A549 (cell line): ENCODE measurements around the gene SLC9A2. TPM values are rescaled to one million over a fixed set of nuclear protein-coding genes. Genes with fewer than 3 reads are reported as not detected.

Experiments
- ATAC-seq, 2 experiments: fragments of 200-7000 bp in 1 of 2; fragments of >200 bp in 1 of 2; cut with Nextera tagmentation in 1 of 2; cut with Tn5 transposase in 1 of 2; 3 replicates each; pipeline versions ENCODE4 v1.8.0 to v1.9.1; 2018 to 2020; ENCODE audit warnings: mild to moderate bottlenecking in 1 of 2, moderate library complexity in 1 of 2
- CTCF ChIA-PET: fragments of 300-600 bp; sonication (Branson Sonifier 250); formaldehyde crosslinking; extraction: SDS; loops from one replicate; lab custom pipeline; 2021; ENCODE audit warnings: antibody characterized with exemption, inconsistent platforms; lab: Yijun Ruan, JAX
- POLR2A ChIA-PET: fragments of 350-600 bp; formaldehyde crosslinking; extraction: SDS; loops from one replicate; lab custom pipeline; 2021; ENCODE audit warnings: antibody characterized with exemption, inconsistent platforms; lab: Yijun Ruan, JAX
- DNase-seq, 2 experiments: peaks; one replicate each; pipeline versions ENCODE4 v3.0.0 to v3.0.0-alpha.2; 2011 to 2016; ENCODE audit warnings: low read depth in 1 of 2, low spot score in 1 of 2
- FAIRE-seq: peaks from 2 replicates; lab custom pipeline; 2011; peaks lifted over from hg19 to GRCh38; lab: Jason Lieb, UNC
- H3K27ac ChIP-seq, 2 experiments: fragments of >200 bp; sonication (Bioruptor Twin); formaldehyde crosslinking; 3 replicates each; pipeline ENCODE4 v1.5.1; 2016 to 2017
- H3K4me1 ChIP-seq: fragments of >200 bp; sonication (Bioruptor Twin); formaldehyde crosslinking; 3 replicates; pipeline ENCODE4 v1.6.1; 2016
- H3K4me2 ChIP-seq: fragments of >200 bp; sonication (Bioruptor Twin); formaldehyde crosslinking; 3 replicates; pipeline ENCODE4 v1.6.1; 2016
- H3K4me3 ChIP-seq: fragments of >200 bp; sonication (Bioruptor Twin); formaldehyde crosslinking; 3 replicates; pipeline ENCODE4 v1.5.1; 2016
- H3K9me3 ChIP-seq: fragments of >200 bp; sonication (Bioruptor Twin); formaldehyde crosslinking; 3 replicates; pipeline ENCODE4 v1.6.1; 2016
- CBX8 ChIP-seq: fragments of 200-600 bp; sonication (generic); IDR thresholded peaks from 2 replicates; pipeline ENCODE4 v1.6.1; 2016
- CHD4 ChIP-seq: fragments of 200-600 bp; sonication (generic); IDR thresholded peaks from 2 replicates; pipeline ENCODE4 v1.6.1; 2016; ENCODE audit warnings: antibody characterized with exemption, mild to moderate bottlenecking, borderline replicate concordance
- EHMT2 ChIP-seq: fragments of 200-600 bp; sonication (generic); IDR thresholded peaks from 2 replicates; pipeline ENCODE4 v1.6.1; 2016; ENCODE audit warnings: antibody characterized with exemption, low read depth, mild to moderate bottlenecking, moderate library complexity
- ESRRA ChIP-seq: fragments of 150-350 bp; IDR thresholded peaks from 2 replicates; pipeline ENCODE4 v1.6.1; 2014; ENCODE audit warnings: mild to moderate bottlenecking, low read length, borderline replicate concordance
- FOSL2 ChIP-seq, 2 experiments: fragments of 450-650 bp in 1 of 2; fragments of >200 bp in 1 of 2; sonication (Bioruptor Twin) in 1 of 2; formaldehyde crosslinking; IDR thresholded peaks; 2 replicates each; pipeline versions ENCODE4 v1.5.0 to v1.6.1; 2016 to 2020; ENCODE audit warnings: mild to moderate bottlenecking in 1 of 2, moderate library complexity in 1 of 2
- GATA3 ChIP-seq: IDR thresholded peaks from 2 replicates; pipeline ENCODE4 v1.6.1; 2012; ENCODE audit warnings: borderline replicate concordance
- JUNB ChIP-seq: fragments of >200 bp; sonication (Bioruptor Twin); formaldehyde crosslinking; IDR thresholded peaks from 2 replicates; pipeline ENCODE4 v1.6.1; 2016
- KDM1A ChIP-seq: fragments of 200-600 bp; sonication (generic); IDR thresholded peaks from 2 replicates; pipeline ENCODE4 v1.6.1; 2016; ENCODE audit warnings: low read depth, mild to moderate bottlenecking
- MAFK ChIP-seq: fragments of 450-650 bp; IDR thresholded peaks from 2 replicates; pipeline ENCODE4 v1.6.1; 2014; ENCODE audit not compliant: partially characterized antibody
- MYC ChIP-seq: IDR thresholded peaks from 2 replicates; pipeline ENCODE4 v1.6.1; 2012; ENCODE audit warnings: mild to moderate bottlenecking, inconsistent platforms, low read length, improper control_type of control experiment, borderline replicate concordance
- NFE2L2 ChIP-seq: fragments of 150-350 bp; conservative IDR thresholded peaks from 2 replicates; pipeline ENCODE4 v1.6.1; 2014; ENCODE audit warnings: low read length
- PHF8 ChIP-seq: fragments of 200-600 bp; sonication (generic); IDR thresholded peaks from 2 replicates; pipeline ENCODE4 v1.6.1; 2016; ENCODE audit warnings: low read depth, mild to moderate bottlenecking, antibody characterized with exemption, moderate library complexity, borderline replicate concordance
- RFX5 ChIP-seq: fragments of 450-650 bp; IDR thresholded peaks from 2 replicates; pipeline ENCODE4 v1.7.1; 2014; ENCODE audit warnings: antibody characterized with exemption, mild to moderate bottlenecking, moderate library complexity
- SMC3 ChIP-seq: fragments of >200 bp; sonication (Bioruptor Twin); formaldehyde crosslinking; IDR thresholded peaks from 3 replicates; pipeline ENCODE4 v1.6.1; 2018; ENCODE audit warnings: inconsistent platforms
- USF2 ChIP-seq: fragments of 450-650 bp; IDR thresholded peaks from 2 replicates; pipeline ENCODE4 v1.6.1; 2014; ENCODE audit warnings: antibody characterized with exemption
- ZFP36 ChIP-seq: fragments of 450-650 bp; IDR thresholded peaks from 2 replicates; pipeline ENCODE4 v1.6.1; 2014; ENCODE audit warnings: borderline replicate concordance; ENCODE audit not compliant: partially characterized antibody
- ZNF302 ChIP-seq: fragments of 250-450 bp; sonication (Bioruptor Pico); IDR thresholded peaks from 2 replicates; pipeline ENCODE4 v1.9.0; 2021; ENCODE audit warnings: inconsistent platforms, mild to moderate bottlenecking, moderate library complexity
- whole genome bisulfite sequencing: methylation state at CpG from one replicate; pipeline ENCODE4 v1.1.6; 2017; ENCODE audit errors: missing lambda C conversion rate; 5-methylcytosine and 5-hydroxymethylcytosine counted together
- polyA plus RNA-seq, 4 experiments: library from polyadenylated mRNA; depleted of rRNA in 3 of 4; stranded (reverse); fragments of >200 nt; fragmentation: RNase III in 1 of 4; extraction: RNeasy Plus Mini Kit Qiagen cat#74134 plus additional on column Dnase treatment in 1 of 4; gene quantifications; 2 replicates in 3 of 4; 3 replicates in 1 of 4; pipeline ENCODE4 v1.2.3, GENCODE V29; 2011 to 2017

Gene SLC9A2
- polyA plus RNA-seq, 2 of the 4 experiments (the other 2 are of a cell fraction) = 3.0 to 4.1 TPM

- no peak overlapping the region for H3K27ac ChIP-seq
- no peak for TF ChIP-seq EHMT2
- no peak overlapping the region for H3K4me2 ChIP-seq
- CTCF ChIA-PET = no interaction called here
- POLR2A ChIA-PET = no interaction called here
- DNase-seq = peak; percentile 6 to 26
- no peak overlapping the region for H3K4me3 ChIP-seq
- H3K4me1 ChIP-seq = peaks cover 25% of the 10 kb centered on the region
- no peaks in the 10 kb centered on the region for H3K9me3 ChIP-seq
- 57% methylated on average over 7 of the region's 7 CpGs for WGBS
- no peak for ATAC-seq
- no peak for FAIRE-seq
Measured at GRCh38 chr2:102657770-102658169, 38.4 kb downstream of the SLC9A2 start.

GRCh38 chr2:102660070-102660469 is 40.7 kb downstream of the SLC9A2 start:
- Histone ChIP-seq H3K4me2 (peak overlapping the region; percentile 45), H3K27ac (peak overlapping the region; percentile 26 to 64; a peak in 4 of 6 replicates), H3K4me1 (peaks cover 30% of the 10 kb centered on the region), H3K9me3 (no peaks in the 10 kb centered on the region), H3K4me3 (no peak overlapping the region)
- POLR2A ChIA-PET = no interaction called here
- ATAC-seq (peak in 1 of 2 experiments; percentile 63; a peak in 3 of 6 replicates), FAIRE-seq (no peak), DNase-seq (peak in 1 of 2 experiments; percentile 9)
- TF ChIP-seq ESRRA = no peak
- TF ChIP-seq KDM1A = no peak
- TF ChIP-seq CBX8 = no peak
- no peak for TF ChIP-seq PHF8
- TF ChIP-seq USF2 = no peak
- no peak for TF ChIP-seq ZFP36
- no peak for TF ChIP-seq ZNF302 (CRISPR knock-in tag)
- TF ChIP-seq GATA3 = no peak
- TF ChIP-seq CHD4 = no peak
- TF ChIP-seq MYC = no peak
- CTCF ChIA-PET = interaction anchor here (0.7 kb wide), 2 partner anchors 19 to 45 kb away, joined by 3 read pairs; no protein-coding TSS in a partner anchor
- 57% methylated on average over 1 of the region's 2 CpGs for WGBS

GRCh38 chr2:102660574-102660973 is 41.2 kb downstream of the SLC9A2 start:
- H3K4me3 ChIP-seq = no peak overlapping the region
- H3K27ac ChIP-seq = peak overlapping the region; percentile 4 to 65; a peak in 3 of 6 replicates
- no peaks in the 10 kb centered on the region for H3K9me3 ChIP-seq
- FAIRE-seq = no peak
- CTCF ChIA-PET = no interaction called here
- peaks cover 30% of the 10 kb centered on the region for H3K4me1 ChIP-seq
- peak in 1 of 2 experiments; percentile 63 for DNase-seq
- H3K4me2 ChIP-seq = peak overlapping the region; percentile 45
- 30% methylated on average over 6 of the region's 6 CpGs for WGBS
- peak; percentile 40 to 77; a peak in 3 of 6 replicates for ATAC-seq
- TF ChIP-seq SMC3 (no peak), FOSL2 (IDR thresholded peaks at IDR 0.05) (peak; percentile 52; the same call in 1 of the 2 replicates), FOSL2 (CRISPR knock-in tag; IDR thresholded peaks at IDR 0.05) (peak; percentile 81), MAFK (peak; percentile 78), NFE2L2 (peak; percentile 57), JUNB (0 out of 2 replicates have a peak, but pooled peaks have one; percentile 14)
- POLR2A ChIA-PET = no interaction called here

- FAIRE-seq (no peak), DNase-seq (no peak), ATAC-seq (no peak)
- CTCF ChIA-PET = interaction anchor here (1.3 to 1.5 kb wide), 2 partner anchors 46 to 189 kb away, joined by 3 to 5 read pairs; partner anchors contain the start of gene SLC9A4
- peaks cover 30% of the 10 kb centered on the region for H3K4me1 ChIP-seq
- WGBS = 80% methylated on average over 5 of the region's 5 CpGs
- 0 out of 6 replicates have a peak overlapping the region, but pooled peaks of 1 of the 2 experiments have one; percentile 26 for H3K27ac ChIP-seq
- POLR2A ChIA-PET = no interaction called here
- no peak overlapping the region for H3K4me2 ChIP-seq
- TF ChIP-seq RFX5 (no peak), ZNF302 (CRISPR knock-in tag) (no peak)
- no peak overlapping the region for H3K4me3 ChIP-seq
- H3K9me3 ChIP-seq = no peaks in the 10 kb centered on the region
Measured at GRCh38 chr2:102661846-102662245, 42.5 kb downstream of the SLC9A2 start.
